HUDEP-2 (cell line): ENCODE measurements around the gene YWHAG.
"Not testable (repeated sequence)": the region's sequence is repeated elsewhere in the genome, so short reads cannot be mapped to it uniquely, and the experiment has no call there.

ENCODE experiments used
- DNase-seq, 76 experiments: peaks; one replicate each; lab custom pipeline; 2025; ENCODE audit not compliant: unreplicated experiment in 76 of 76; lab: John Stamatoyannopoulos, UW

The YWHAG gene

DNA sequence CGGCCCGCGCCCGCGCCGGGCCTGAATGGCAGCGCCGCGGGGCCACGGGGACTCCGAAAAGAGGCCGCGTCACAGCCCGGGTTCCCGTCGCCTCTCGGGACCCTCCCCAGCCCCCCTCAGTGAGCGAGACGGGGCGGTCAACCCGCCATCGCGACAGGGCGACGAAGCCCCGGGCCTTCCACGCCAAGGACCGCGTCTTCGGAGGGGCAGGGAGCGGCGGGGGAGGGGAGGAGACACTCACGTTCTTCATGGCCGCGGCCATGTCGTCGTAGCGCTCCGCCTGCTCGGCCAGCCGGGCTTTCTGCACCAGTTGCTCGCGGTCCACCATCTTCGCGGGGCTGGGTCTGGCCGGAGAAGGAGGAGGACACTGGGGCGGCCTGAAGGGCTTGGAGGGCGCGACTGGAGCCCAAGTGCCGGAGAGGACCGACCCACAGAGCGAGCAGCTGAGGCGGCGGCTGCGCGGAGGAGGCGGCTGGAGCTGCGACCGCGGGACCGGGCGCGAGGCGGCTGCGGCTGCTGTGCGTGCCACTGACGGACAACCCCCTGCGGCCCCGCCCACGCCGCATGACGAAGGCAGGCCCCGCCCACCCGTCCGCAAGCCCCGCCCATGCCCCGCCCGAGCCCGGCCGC, at the start of gene YWHAG:
Gene YWHAG (minus strand): TSS at position 511 of the 630 bp plus-strand sequence. CDS start 183 bp downstream, at position 328.
- peak in 73 of 76 experiments; percentile 36 to 98 (median 83) for DNase-seq

DNA sequence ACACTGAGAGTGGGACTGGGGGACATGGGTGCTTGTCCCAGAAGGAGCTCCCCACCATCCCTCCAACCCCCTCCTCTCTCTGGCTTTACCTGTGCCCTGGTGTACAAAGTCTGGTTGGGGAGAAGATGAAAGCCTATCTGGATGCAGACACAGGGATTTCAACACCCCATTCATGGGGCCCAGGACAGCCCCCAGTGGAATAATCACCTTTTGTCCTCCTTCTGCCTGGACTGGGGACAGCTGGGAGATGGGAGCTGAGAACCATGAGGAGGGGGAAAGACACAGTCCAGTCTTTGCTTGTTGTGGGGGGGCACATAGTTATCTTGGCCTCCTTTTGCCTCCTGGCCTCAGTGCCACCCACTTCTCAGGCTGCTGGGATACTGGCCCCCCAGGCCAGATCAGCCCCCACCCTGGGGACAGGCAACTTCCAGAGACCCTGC, 49.4 kb upstream of the YWHAG start:
- DNase-seq: no peak

DNA sequence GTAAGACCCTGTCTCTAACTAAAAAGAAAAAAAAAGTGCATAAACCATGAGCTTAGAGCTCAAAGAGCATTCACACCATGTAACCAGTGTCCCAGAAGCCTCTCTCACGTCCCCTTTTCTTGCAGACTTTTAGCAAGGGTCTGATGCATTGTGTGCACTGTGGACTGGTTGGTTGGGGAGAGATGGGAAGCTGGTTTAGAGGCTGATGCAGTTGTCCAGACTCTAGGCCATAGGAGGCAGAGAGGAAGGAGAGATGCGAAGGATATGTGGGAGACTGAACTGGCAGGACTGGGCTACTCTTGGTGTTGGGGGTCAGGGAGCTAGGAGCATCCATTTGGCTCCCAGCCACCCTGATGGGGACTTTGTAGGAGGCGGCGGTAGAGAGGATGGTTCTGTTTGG, 48.9 kb upstream of the YWHAG start:
- DNase-seq: no peak

DNA sequence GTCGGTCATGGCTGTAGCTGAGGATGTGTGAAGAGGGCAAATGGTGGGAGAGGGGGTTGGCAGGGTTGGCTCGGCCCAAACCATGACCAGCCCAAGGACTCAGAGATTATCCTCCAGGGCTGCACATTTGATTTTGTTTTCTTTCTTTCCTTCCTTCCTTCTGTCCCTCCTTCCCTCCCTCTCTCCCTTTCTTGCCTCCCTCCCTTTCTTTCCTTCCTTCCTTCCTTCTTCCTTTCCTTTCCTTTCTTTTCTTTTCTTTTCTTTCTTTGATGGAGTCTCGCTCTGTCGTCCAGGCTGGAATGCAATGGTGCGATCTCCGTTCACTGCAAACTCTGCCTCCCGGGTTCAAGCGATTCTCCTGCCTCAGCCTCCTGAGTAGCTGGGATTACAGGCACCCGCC, 46.9 kb upstream of the YWHAG start:
- DNase-seq: no peak

DNA sequence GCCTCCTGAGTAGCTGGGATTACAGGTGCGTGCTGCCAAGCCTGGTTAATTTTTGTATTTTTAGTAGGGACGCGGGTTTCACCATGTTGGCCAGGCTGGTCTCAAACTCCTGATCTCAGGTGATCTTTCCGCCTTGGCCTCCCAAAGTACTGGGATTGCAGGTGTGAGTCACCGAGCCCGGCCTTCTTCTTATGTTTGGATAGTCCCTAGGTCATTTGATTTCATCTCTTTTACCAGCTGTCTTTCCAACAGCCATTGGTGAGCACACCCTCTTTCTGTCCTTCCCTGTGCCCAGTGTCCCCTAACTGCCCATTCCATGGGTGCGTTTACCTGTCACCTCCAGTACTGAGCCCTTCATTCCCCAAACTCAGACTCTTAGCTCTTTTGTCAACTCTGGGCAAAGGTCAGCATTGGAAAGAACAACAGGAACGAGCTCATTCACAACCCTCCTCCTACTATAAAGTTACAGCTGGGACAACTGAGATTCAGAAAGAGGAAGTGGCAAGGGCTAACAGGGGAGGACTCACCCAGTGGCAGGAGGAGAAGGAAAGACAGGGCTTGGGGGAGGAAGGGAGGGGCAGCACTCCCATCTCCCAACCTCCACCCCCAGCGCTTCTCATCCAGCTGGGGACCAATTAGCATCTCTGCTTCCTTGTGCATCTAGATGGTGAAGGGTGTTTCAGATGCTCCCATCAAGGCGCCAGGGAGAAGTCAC, 45.1 kb upstream of the YWHAG start:
- DNase-seq: peak in 5 of 76 experiments; percentile 8 to 15 (median 12)

DNA sequence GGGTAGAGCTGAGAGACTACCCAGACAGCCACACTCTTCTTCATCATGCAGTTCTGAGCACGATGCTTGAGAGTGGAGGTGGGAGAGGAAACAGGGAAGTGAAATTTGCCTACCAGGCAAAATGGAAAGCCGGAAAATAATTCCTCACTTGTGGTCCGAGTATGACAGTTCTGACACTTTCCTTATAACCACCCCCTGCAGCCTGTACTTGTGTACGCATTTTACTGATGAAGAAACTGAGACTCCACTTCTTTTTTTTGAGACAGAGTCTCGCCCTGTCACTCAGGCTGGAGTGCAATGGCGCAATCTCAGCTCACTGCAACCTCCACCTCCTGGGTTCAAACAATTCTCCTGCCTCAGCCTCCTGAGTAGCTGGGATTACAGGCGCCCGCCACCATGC, 44.3 kb upstream of the YWHAG start:
- not testable (repeated sequence) for DNase-seq

DNA sequence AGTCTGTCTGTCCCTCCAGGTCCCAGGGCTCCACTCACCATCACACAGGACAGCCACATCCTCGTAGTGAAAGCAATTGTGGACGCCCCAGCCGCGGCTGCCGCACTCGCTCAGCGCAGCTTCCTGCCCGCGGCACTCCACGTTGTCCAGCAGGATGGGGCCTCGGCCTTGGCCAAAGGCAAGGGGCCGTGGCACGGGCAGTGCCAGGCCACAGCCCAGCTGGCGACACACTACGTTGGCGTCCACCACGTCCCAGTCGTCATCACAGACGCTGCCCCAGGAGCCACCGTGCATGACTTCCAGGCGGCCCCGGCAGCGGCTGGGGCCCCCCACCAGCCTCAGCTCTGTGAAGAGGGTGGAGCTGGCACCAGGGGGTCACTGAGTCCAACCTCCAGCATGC, 41.5 kb upstream of the YWHAG start:
- no peak for DNase-seq

DNA sequence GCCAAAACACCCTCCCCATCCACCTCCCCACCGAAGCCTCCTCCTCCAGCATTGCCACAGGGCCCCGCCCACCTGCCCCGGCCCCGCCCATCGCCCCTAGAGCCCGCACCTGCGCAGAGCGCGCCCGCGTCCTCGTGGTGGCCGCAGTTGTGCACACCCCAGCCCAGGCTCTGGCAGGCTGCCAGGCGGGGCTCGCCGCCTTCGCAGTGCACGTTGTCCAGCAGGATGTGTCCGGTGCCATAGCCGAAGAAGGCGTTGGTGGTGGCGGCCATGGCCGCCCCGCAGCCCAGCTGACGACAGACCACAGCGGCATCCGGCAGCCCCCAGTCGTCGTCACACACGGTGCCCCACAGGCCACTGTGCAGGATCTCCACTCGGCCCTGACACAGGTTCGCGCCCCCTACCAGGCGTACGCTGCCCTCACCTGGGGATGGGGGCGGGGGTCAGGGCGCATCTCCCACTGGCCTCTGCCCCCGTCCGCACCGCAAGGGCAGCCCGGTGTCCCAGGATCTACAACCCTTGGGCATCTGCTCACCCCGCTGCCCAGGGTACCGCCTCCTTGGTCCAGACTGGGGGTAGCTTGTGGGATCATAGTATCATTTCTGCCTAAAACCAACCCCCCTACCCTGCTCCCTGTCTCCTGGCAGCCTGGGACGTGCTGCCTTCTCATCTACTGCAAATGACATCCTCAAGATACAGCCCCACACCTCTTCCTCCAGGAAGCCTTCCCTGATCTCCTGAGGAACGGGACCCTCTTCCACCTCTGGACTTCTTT, 38.8 kb upstream of the YWHAG start:
- DNase-seq: peak in 73 of 76 experiments; percentile 9 to 94 (median 80)

DNA sequence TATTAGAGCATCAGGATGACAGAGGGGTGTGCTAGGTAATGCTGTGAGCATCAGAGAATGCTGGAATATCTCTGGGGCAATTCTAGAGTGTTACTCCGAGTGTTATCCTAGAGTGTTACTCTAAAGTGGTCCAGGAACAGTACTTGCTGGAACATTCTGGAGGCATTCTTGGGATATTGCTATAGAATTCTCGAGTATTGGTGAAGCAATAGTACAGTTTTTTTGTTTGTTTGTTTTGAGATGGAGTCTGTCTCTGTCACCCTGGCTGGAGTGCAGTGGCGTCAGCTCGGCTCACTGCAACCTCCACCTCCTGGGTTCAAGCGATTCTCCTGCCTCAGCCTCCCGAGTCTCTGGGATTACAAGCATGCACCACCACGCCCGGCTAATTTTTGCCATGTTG, 38.1 kb upstream of the YWHAG start:
- DNase-seq: no peak

DNA sequence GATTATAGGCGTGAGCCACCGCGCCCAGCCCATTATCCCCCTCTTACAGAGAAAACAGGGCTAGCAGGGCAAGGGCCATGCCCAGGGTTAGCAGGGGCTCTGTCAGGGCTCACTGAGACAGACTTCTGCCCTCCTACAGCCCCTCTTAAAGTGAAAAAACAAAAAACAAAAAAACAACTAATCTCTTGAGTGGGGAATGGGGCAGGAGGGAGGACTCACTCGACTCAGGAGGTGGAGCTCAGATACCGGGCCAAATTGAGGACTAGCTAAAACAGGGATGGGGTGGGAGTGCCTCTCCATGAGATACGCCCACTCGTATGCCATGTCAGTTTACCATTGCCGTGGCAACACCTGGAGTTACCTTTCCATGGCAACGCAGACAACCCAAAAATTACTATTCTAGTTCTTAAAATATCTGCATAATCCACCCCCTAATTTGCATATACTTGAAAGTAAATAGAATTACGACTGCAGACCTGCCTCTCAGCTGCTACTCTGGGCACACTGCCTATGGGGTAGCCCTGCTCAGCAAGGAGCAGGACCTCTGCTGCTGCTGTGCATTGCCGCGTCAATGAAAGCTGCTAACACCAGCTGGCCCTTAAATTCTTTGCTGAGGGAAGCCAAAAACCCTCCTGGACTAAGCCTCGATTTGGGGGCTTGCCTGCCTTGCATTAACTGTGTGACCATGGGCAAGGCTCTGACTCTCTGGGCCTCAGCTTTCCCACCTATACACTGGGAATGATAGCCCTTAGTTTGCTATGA, 37.4 kb upstream of the YWHAG start:
- peak in 16 of 76 experiments; percentile 2 to 35 (median 10) for DNase-seq

DNA sequence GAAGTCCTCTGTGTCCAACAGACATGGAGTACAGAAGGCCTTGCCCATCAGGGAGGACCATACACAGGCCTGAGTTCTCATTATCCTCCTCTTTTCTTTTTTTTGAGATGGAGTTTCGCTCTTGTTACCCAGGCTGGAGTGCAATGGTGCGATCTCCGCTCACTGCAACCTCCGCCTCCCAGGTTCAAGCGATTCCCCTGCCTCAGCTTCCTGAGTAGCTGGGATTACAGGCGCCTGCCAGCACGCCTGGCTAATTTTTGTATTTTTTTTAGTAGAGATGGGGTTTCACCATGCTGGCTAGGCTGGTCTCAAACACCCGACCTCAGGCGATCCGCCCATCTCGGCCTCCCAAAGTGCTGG, 36.8 kb upstream of the YWHAG start:
- not testable (repeated sequence) for DNase-seq

DNA sequence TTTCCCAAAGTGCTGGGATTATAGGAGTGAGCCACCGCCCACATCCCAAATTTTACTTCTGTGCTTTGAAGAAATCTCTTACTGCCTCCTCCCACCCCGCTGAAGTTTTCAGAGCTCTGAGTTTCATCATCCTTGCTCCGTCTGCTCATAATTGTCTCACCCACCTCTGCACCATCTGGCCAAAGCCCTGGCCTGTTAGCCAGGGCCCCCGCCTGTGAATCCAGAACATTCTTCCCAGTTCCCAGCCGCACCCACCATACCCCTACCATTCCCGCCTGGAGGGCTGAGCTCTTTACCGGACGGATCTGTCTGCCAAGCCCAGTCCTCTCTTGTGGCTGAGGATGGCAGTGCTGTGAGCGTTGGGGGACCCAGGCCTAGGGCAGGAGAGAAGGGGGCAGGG, 36.2 kb upstream of the YWHAG start:
- no peak for DNase-seq

DNA sequence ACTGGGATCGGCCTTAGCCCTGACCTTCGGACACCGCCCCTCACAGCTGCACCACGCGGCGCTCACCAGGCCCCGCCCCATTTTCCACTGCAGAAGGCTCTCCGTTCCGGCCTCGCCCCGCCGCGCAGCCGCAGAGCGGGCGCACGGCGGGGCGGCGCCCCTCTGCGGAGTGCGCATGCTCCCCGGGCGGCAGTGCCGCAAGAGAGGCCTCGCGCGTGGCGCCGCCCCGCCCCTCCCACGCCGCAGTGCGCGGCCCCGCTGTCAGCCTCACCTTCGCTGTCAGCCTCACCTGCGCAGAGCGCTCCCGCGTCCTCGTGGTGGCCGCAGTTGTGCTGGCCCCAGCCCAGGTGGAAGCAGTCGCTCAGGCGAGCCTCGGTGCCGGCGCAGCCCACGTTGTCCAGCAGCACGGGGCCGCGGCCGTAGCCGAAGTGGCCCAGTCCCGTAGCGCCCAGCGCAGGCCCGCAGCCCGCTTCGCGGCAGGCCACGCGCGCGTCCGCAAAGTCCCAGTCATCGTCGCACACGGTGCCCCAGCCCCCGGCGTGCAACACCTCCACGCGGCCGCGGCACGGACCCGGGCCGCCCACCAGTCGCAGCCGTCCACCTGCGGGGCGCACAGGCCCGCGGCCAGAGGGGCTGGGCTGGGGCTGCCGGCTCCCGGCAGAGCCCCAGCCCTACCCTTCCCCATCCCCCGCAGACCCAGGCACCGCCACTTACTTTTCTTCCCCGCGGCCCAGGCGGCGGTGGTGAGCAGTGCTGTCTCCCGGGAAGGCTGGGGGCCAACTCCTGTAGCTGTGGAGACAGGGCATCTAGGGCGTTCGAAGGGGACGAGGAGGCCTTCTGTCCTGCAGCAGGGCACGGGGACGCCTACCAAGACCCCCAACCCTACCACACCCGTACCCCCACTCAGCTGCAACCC, 34.6 kb upstream of the YWHAG start:
- DNase-seq: peak in 75 of 76 experiments; percentile 20 to 95 (median 89)

DNA sequence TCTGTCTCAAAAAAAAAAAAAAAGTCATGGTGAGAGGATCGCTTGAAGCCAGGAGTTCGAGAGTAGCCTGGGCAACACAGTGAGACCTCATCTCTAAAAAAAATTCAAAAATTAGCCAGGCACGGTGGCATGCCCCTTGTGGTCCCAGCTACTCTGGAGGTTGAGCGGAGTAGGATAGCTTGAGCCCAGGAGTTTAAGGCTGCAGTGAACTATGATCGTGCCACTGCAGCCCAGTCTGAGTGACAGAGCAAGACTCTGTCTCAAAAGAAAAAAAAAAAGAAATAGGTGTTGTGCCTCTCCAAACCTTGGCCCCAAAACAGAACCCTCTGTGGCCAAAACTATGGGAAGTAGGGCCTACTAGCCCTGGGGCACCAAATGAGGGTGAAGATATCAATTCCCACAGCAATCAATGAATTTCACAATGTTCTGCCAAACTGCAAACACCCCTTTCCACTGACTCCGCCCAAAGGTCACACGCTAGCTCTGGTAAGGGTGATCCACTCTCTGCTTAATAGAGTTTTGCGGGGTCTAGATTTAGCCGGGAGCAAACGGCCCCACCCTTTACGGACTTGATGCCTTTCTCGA, 33.8 kb upstream of the YWHAG start:
- no peak for DNase-seq

DNA sequence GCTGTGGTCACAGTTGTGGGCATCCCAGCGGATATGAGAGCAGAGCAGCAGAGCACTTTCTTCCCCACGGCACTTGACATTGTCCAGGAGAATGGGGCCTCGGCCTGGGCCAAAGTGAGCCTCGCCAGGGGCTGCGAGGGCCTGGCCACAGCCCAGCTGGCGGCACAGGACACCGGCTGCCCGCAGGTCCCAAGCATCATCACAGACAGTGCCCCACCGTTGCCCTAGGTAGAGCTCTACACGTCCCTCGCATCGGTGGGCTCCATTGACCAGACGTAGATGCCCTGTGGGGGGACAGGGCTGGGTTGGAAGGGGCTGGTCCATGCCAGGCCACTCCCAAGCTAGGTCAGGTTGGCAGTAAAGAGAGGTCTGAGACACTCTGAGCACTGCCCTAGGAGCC, 31.3 kb upstream of the YWHAG start:
- no peak for DNase-seq

DNA sequence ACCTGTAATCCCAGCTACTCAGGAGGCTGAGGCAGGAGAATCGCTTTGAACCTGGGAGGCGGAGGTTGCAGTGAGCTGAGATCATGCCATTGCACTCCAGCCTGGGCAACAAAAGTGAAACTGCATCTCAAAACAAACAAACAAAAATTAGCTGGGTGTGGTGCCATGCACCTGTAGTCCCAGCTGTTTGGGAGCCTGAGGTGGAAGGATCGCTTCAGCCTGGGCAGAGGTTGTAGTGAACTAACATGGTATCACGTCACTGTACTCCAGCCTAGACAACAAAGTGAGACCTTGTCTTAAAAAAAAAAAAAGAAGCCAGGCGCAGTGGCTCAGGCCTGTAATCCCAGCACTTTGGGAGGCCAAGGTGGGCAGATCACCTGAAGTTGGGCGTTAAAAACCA, 29.0 kb upstream of the YWHAG start:
- not testable (repeated sequence) for DNase-seq

DNA sequence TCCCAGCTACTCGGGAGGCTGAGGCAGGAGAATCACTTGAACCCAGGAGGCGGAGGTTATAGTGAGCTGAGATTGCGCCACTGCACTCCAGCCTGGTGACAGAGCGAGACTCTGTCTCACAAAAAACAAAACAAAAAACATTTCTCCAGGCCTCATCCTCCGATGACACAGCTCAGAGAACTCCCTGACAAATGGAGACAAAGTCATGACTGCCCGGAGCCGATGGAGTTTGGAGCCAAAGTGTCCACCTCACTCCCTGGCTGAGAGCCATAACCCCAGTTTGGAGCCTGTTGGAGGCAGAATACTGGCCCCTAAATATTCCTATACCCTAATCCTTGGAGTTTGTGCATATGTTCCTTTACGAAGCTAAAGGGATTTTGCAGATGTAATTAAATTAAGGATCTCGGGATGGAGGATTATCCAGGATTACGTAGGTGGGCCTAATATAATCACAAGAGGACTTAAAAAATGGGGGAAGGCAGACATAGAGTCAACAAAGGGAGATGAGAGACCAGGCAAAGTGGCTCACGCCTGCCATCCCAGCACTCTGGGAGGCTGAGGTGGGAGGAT, 28.0 kb upstream of the YWHAG start:
- DNase-seq: no peak

DNA sequence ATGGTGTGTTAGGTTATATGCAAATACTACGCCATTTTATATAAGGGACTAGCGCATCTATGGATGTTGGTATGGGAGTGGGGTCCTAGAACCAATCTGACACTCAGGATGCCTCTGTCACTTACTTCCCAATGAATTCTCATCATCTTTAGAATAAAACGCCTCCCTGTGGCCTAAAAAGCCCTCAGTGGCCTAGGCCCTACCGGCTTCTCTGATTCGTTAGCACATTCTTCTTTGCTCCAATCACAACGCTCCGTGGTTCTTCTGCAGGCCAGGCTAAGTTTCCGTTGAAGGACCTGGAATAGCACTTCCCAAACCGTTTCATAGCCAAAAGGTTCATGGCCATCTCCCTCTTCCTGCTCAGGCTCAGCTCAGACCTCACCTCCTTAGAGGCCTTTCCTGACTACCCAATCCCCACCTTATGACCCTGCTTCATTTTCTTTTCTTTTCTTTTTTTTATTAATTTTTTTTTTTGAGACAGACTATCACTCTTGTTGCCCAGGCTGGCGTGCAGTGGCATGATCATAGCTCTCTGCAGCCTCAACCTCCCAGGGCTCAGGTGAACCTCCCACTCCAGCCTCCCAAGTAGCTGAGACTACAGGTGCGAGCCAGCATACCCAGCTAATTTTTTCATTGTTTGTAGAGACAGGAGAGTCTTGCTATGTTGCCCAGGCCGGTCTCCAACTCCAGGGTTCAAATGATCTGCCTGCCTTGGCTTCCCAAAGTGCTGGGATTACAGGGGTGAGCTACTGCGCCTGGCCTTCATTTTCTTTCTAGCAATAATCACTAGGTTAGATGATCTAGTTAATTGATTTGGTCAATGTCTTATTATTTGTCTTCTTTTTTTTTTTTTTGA, 24.5 kb upstream of the YWHAG start:
- peak in 6 of 76 experiments; percentile 2 to 28 (median 12) for DNase-seq
